Measurements from ENCODE around the gene HAPLN2.

- TF ChIP-seq CTCF (IDR thresholded peaks at IDR 0.05) (no peak), POLR2A (IDR thresholded peaks at IDR 0.05) (no peak)
Measured at GRCh38 chr1:156592158-156592909, 26.9 kb upstream of the HAPLN2 start.

Data from thyroid gland (tissue), 4 donors.